Spinal cord (tissue), 10 donors: ENCODE measurements around the gene HABP4. TPM values are rescaled to one million over a fixed set of nuclear protein-coding genes. Genes with fewer than 3 reads are reported as not detected.

Source experiments
- DNase-seq, 6 donors: peaks; one replicate each; pipeline versions ENCODE4 v3.0.0 to v3.0.0-alpha.2; 2013 to 2015; ENCODE audit warnings: low spot score in 6 of 6, low read depth in 4 of 6
- H3K27ac ChIP-seq: one replicate; pipeline ENCODE4 v1.5.1; 2013; ENCODE audit warnings: low read depth, low read length, control low read depth
- H3K27me3 ChIP-seq: one replicate; pipeline ENCODE4 v1.6.1; 2013; ENCODE audit warnings: low read length; ENCODE audit not compliant: control insufficient read depth, insufficient read depth
- H3K36me3 ChIP-seq: one replicate; pipeline ENCODE4 v1.6.1; 2013; ENCODE audit warnings: low read length; ENCODE audit not compliant: control insufficient read depth, insufficient read depth
- H3K4me1 ChIP-seq: one replicate; pipeline ENCODE4 v1.6.1; 2013; ENCODE audit warnings: low read length; ENCODE audit not compliant: control insufficient read depth, insufficient read depth
- H3K4me3 ChIP-seq: one replicate; pipeline ENCODE4 v1.5.1; 2013; ENCODE audit warnings: low read depth, low read length, control low read depth
- H3K9me3 ChIP-seq: one replicate; pipeline ENCODE4 v1.6.1; 2013; ENCODE audit warnings: low read length; ENCODE audit not compliant: control insufficient read depth, insufficient read depth
- WGBS: methylation state at CpG from one replicate; pipeline ENCODE4 v1.1.5; 2013; ENCODE audit warnings: missing lambda C conversion rate; ENCODE audit not compliant: insufficient coverage; 5-methylcytosine and 5-hydroxymethylcytosine counted together
- polyA plus RNA-seq, 2 donors: library from polyadenylated mRNA; unstranded; fragments of 120-200 nt; gene quantifications; one replicate each; pipeline ENCODE4 v1.2.1, GENCODE V29; 2013; ENCODE audit not compliant: insufficient read length in 2 of 2
- total RNA-seq, 2 donors: library from RNA; depleted of rRNA in 1 of 2; stranded (reverse); fragments of 120-200 nt in 1 of 2; fragments of >200 nt in 1 of 2; gene quantifications; one replicate each; pipeline versions ENCODE4 v1.2.3 to v1.2.4, GENCODE V29; 2013 to 2014
- donor health status: healthy.

HABP4 gene
- total and polyA plus RNA-seq, 4 donors: 16.8 to 38.9 (median 27.9) TPM

GRCh38 chr9:96532173-96532572, 82.2 kb downstream of the HABP4 start:
- DNase-seq: no peak
- Histone ChIP-seq H3K36me3 (peaks cover 9% of the 10 kb centered on the region), H3K9me3 (no peaks in the 10 kb centered on the region), H3K27me3 (no peaks in the 10 kb centered on the region), H3K27ac (no peak overlapping the region), H3K4me1 (no peaks in the 10 kb centered on the region), H3K4me3 (no peak overlapping the region)

GRCh38 chr9:96540106-96540505, 90.1 kb downstream of the HABP4 start:
- Histone ChIP-seq H3K27me3 (no peaks in the 10 kb centered on the region), H3K4me3 (no peak overlapping the region), H3K4me1 (no peaks in the 10 kb centered on the region), H3K27ac (no peak overlapping the region), H3K36me3 (peaks cover 14% of the 10 kb centered on the region), H3K9me3 (no peaks in the 10 kb centered on the region)
- DNase-seq: no peak
- WGBS: no CpG with 5 or more reads among the region's 3 CpGs

Other genes starting within 250 kb of the HABP4 start
- gene HSD17B3, start 148.0 kb upstream of the HABP4 start, total RNA-seq: under 1 TPM; 0.20 to 0.44 TPM
- under 1 TPM; 0.54 to 0.84 TPM for gene HSD17B3, start 148.0 kb upstream of the HABP4 start, polyA plus RNA-seq
- 10 to 100 TPM; 10.7 to 17.8 TPM for gene SLC35D2, start 66.5 kb upstream of the HABP4 start, total RNA-seq
- 10 to 100 TPM in 1 of 2 donors, 1 to 10 TPM in 1; 8.4 to 11.1 TPM for gene SLC35D2, start 66.5 kb upstream of the HABP4 start, polyA plus RNA-seq
- 10 to 100 TPM in 1 of 2 donors, 1 to 10 TPM in 1; 6.7 to 10.1 TPM for gene ZNF367, start 31.8 kb upstream of the HABP4 start, total RNA-seq
- 1 to 10 TPM; 7.1 TPM for gene ZNF367, start 31.8 kb upstream of the HABP4 start, polyA plus RNA-seq
- gene CDC14B, start 169.7 kb downstream of the HABP4 start, total RNA-seq: 10 to 100 TPM; 19.9 to 46.5 TPM
- 10 to 100 TPM; 19.5 to 20.2 TPM for gene CDC14B, start 169.7 kb downstream of the HABP4 start, polyA plus RNA-seq
- gene PRXL2C, start 205.1 kb downstream of the HABP4 start, total RNA-seq: 10 to 100 TPM; 11.6 to 15.5 TPM
- gene PRXL2C, start 205.1 kb downstream of the HABP4 start, polyA plus RNA-seq: 1 to 10 TPM; 6.1 to 7.3 TPM